IPS DF 4.7 (cell line): Measurements from ENCODE around the gene POP4.

ENCODE experiments used
- DNase-seq: peaks from one replicate; pipeline ENCODE4 v3.0.0-alpha.2; 2013; ENCODE audit warnings: low spot score; ENCODE audit errors: extremely low read depth

The POP4 gene

GRCh38 chr19:29662278-29662603, 56.2 kb downstream of the POP4 start:
- DNase-seq, result no peak

GRCh38 chr19:29662604-29663404, 56.7 kb downstream of the POP4 start:
- no peak for DNase-seq

- no peak for DNase-seq
These were observed 58.0 kb downstream of the POP4 start for GRCh38 chr19:29663861-29664752.

- no peak for DNase-seq
These were observed 58.7 kb downstream of the POP4 start for GRCh38 chr19:29664753-29665214.

GRCh38 chr19:29665215-29665825, 59.2 kb downstream of the POP4 start, which contains the start of gene PLEKHF1:
Gene PLEKHF1 (plus strand): TSS chr19:29665461. CDS start chr19:29673840, 8,379 bp downstream.
- no peak for DNase-seq

- no peak for DNase-seq
These were observed 59.9 kb downstream of the POP4 start for GRCh38 chr19:29665826-29666577.
